Skeletal muscle cell (primary cell): ENCODE measurements around the gene PCMTD2.
"Not testable (repeated sequence)": the region's sequence is repeated elsewhere in the genome, so short reads cannot be mapped to it uniquely, and the experiment has no call there.

Source experiments
- DNase-seq: peaks from one replicate; pipeline ENCODE4 v3.0.0-alpha.2; 2010; ENCODE audit warnings: low read depth
- H3K4me3 ChIP-seq: 2 replicates; pipeline ENCODE4 v1.5.1; 2011; ENCODE audit warnings: low read depth, mild to moderate bottlenecking, control low read depth, low read length, moderate library complexity

PCMTD2 gene

GRCh38 chr20:64276817-64277216, 21.3 kb downstream of the PCMTD2 start:
- H3K4me3 ChIP-seq = no peak overlapping the region
- no peak for DNase-seq

- no peak overlapping the region for H3K4me3 ChIP-seq
- no peak for DNase-seq
These were observed 22.2 kb downstream of the PCMTD2 start for GRCh38 chr20:64277571-64278316.

GRCh38 chr20:64278317-64278681, 22.8 kb downstream of the PCMTD2 start:
- no peak overlapping the region for H3K4me3 ChIP-seq

GRCh38 chr20:64279826-64280459, 24.4 kb downstream of the PCMTD2 start:
- H3K4me3 ChIP-seq = no peak overlapping the region

More at GRCh38 chr20:64278317-64278681, 22.8 kb downstream of the PCMTD2 start:
- DNase-seq = no peak

GRCh38 chr20:64280460-64280843, 24.9 kb downstream of the PCMTD2 start:
- no peak overlapping the region for H3K4me3 ChIP-seq

More at GRCh38 chr20:64279826-64280459, 24.4 kb downstream of the PCMTD2 start:
- DNase-seq = no peak

GRCh38 chr20:64283646-64284045, 28.1 kb downstream of the PCMTD2 start:
- no peak for DNase-seq
- no peak overlapping the region for H3K4me3 ChIP-seq

More at GRCh38 chr20:64280460-64280843, 24.9 kb downstream of the PCMTD2 start:
- DNase-seq = no peak

- not testable (repeated sequence) for H3K4me3 ChIP-seq, DNase-seq
These were observed 30.3 kb downstream of the PCMTD2 start for GRCh38 chr20:64285579-64286446.

GRCh38 chr20:64286447-64287263, 31.1 kb downstream of the PCMTD2 start:
- not testable (repeated sequence) for H3K4me3 ChIP-seq, DNase-seq

GRCh38 chr20:64287264-64287590, 31.7 kb downstream of the PCMTD2 start:
- H3K4me3 ChIP-seq, DNase-seq: not testable (repeated sequence)

- DNase-seq, H3K4me3 ChIP-seq: not testable (repeated sequence)
These were observed 36.6 kb downstream of the PCMTD2 start for GRCh38 chr20:64292167-64292566.

- not testable (repeated sequence) for H3K4me3 ChIP-seq, DNase-seq
These were observed 47.5 kb downstream of the PCMTD2 start for GRCh38 chr20:64303086-64303485.

- not testable (repeated sequence) for DNase-seq, H3K4me3 ChIP-seq
These were observed 58.2 kb downstream of the PCMTD2 start for GRCh38 chr20:64313761-64314160.

GRCh38 chr20:64315381-64315780, 59.8 kb downstream of the PCMTD2 start:
- DNase-seq, H3K4me3 ChIP-seq: not testable (repeated sequence)

- H3K4me3 ChIP-seq, DNase-seq: not testable (repeated sequence)
These were observed 60.3 kb downstream of the PCMTD2 start for GRCh38 chr20:64315884-64316283.

GRCh38 chr20:64316415-64317083, 61.0 kb downstream of the PCMTD2 start:
- DNase-seq = not testable (repeated sequence)

GRCh38 chr20:64317331-64317730, 61.8 kb downstream of the PCMTD2 start:
- not testable (repeated sequence) for H3K4me3 ChIP-seq, DNase-seq

More at GRCh38 chr20:64316415-64317083, 61.0 kb downstream of the PCMTD2 start:
- not testable (repeated sequence) for H3K4me3 ChIP-seq

- DNase-seq, H3K4me3 ChIP-seq: not testable (repeated sequence)
These were observed 62.5 kb downstream of the PCMTD2 start for GRCh38 chr20:64318056-64318455.

GRCh38 chr20:64322031-64322789, 66.7 kb downstream of the PCMTD2 start:
- not testable (repeated sequence) for DNase-seq, H3K4me3 ChIP-seq
